IgD-negative memory B cell (primary cell): Measurements from ENCODE around the gene NFIA. TPM values are rescaled to one million over a fixed set of nuclear protein-coding genes. Genes with fewer than 3 reads are reported as not detected.
A peak's percentile ranks its signal among the peaks of the same experiment; 100 is the strongest.
"Not testable (repeated sequence)": the region's sequence is repeated elsewhere in the genome, so short reads cannot be mapped to it uniquely, and the experiment has no call there.

Experiments used
- H3K27ac Mint-ChIP-seq, 3 donors: one replicate each; pipeline ENCODE4 v1.8.0; 2020 to 2022; ENCODE audit warnings: mild to moderate bottlenecking in 3 of 3, mixed read lengths in 3 of 3, moderate library complexity in 1 of 3
- H3K27me3 Mint-ChIP-seq: one replicate; pipeline ENCODE4 v1.8.0; 2021; ENCODE audit warnings: mixed read lengths
- H3K36me3 Mint-ChIP-seq: one replicate; pipeline ENCODE4 v1.8.0; 2020; ENCODE audit warnings: mild to moderate bottlenecking, mixed read lengths
- H3K4me1 Mint-ChIP-seq, 3 donors: one replicate each; pipeline ENCODE4 v1.8.0; 2020 to 2022; ENCODE audit warnings: mixed read lengths in 3 of 3, mild to moderate bottlenecking in 1 of 3
- H3K4me3 Mint-ChIP-seq, 4 donors: one replicate each; pipeline ENCODE4 v1.8.0; 2020 to 2022; ENCODE audit warnings: mild to moderate bottlenecking in 4 of 4, mixed read lengths in 4 of 4, moderate library complexity in 3 of 4
- H3K9me3 Mint-ChIP-seq, 3 donors: one replicate each; pipeline ENCODE4 v1.8.0; 2020 to 2021; ENCODE audit warnings: mixed read lengths in 3 of 3, mild to moderate bottlenecking in 1 of 3
- polyA plus RNA-seq: library from polyadenylated mRNA; unstranded; fragments of 300-500 nt; fragmentation: Illumina TruSeq; gene quantifications from one replicate; pipeline ENCODE4 v1.2.3, GENCODE V29; 2021

The NFIA gene
- polyA plus RNA-seq, 1 donor from 2014 or later = 0.93 TPM

DNA sequence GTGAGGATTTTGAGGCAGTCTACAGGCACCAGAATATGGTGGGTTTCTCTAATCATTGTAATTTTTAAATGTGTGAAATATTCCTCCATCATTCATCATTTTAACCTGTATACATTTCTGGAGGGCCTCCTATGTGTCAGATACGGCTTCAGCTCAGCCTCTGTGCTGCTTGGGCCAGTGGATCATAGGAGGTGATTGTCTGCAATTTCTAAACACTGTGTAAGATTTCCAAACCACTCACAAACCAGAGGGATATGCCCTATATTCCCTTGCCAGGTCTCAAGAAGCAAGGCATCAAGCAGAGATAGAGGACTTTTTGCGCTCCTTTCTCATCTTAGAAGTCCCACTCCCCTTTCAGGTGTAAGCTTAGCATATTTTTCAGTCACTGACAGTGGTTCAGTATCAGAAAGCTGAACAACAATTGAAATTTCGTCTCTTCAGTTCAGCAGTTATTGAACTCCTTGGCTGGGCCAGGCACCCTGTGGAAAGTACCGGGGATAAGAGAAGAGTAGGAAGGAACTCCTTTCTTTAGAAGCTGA is 190.9 kb downstream of the NFIA start:
- Mint-ChIP-seq H3K27ac (no peak overlapping the region), H3K9me3 (no peaks in the 10 kb centered on the region), H3K36me3 (no peaks in the 10 kb centered on the region), H3K4me1 (peaks cover 0 to 4% (median 0%) of the 10 kb centered on the region in 3 donors), H3K4me3 (no peak overlapping the region), H3K27me3 (peaks cover 6% of the 10 kb centered on the region)

DNA sequence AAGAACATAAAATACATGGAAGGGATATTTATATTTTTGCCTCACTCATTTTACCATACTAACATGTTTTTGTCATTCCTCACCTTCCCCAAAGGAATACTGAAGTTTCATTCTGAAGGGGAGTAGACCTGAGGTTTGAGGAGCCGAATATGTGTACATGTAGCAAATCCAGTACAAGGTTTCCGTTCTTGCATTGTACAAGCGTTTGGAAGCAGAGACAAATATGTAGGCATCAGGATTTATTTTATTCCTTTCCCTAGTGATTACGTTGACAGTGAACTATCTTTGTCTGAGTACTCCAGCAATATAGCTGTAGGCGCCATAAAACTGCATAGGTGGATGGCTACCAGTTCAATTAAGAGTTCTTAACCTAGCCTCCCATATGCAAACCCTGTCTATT is 191.5 kb downstream of the NFIA start:
- no peaks in the 10 kb centered on the region for H3K9me3 Mint-ChIP-seq
- H3K27me3 Mint-ChIP-seq = peaks cover 6% of the 10 kb centered on the region
- no peak overlapping the region for H3K27ac Mint-ChIP-seq
- H3K4me3 Mint-ChIP-seq = no peak overlapping the region
- no peaks in the 10 kb centered on the region for H3K36me3 Mint-ChIP-seq
- H3K4me1 Mint-ChIP-seq = peaks cover 0 to 4% (median 0%) of the 10 kb centered on the region in 3 donors

- H3K4me1 Mint-ChIP-seq = peaks cover 0 to 3% (median 0%) of the 10 kb centered on the region in 3 donors
- H3K9me3 Mint-ChIP-seq = no peaks in the 10 kb centered on the region
- H3K4me3 Mint-ChIP-seq = no peak overlapping the region
- H3K27me3 Mint-ChIP-seq = peaks cover 6% of the 10 kb centered on the region
- no peaks in the 10 kb centered on the region for H3K36me3 Mint-ChIP-seq
- H3K27ac Mint-ChIP-seq = no peak overlapping the region
Observed at GRCh38 chr1:61274939-61275338, 192.6 kb downstream of the NFIA start.

DNA sequence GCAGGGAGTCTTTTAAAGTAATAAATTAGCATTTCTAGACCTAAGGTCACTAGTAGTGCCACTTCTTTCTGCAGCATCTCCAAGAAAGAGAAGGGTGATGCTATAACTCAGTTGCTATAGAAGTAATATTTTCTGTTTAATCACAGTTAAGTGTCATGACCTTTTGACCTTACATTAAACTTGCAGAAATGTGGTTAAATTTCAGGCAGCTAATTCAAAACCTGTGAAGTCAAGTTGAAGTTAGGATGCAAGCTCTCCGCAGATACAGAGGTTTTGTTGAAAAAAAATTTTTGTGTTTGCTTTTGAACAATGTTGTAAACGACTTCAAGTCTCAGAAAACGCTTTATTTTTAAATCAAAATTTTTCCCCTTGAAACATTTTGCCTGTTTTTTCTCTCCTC is 193.9 kb downstream of the NFIA start:
- H3K9me3 Mint-ChIP-seq = no peaks in the 10 kb centered on the region
- H3K4me1 Mint-ChIP-seq = no peaks in the 10 kb centered on the region
- no peak overlapping the region for H3K27ac Mint-ChIP-seq
- H3K4me3 Mint-ChIP-seq = no peak overlapping the region
- peaks cover 6% of the 10 kb centered on the region for H3K27me3 Mint-ChIP-seq
- H3K36me3 Mint-ChIP-seq = no peaks in the 10 kb centered on the region

GRCh38 chr1:61277121-61277690 is 194.8 kb downstream of the NFIA start:
- Mint-ChIP-seq H3K27me3 (peaks cover 6% of the 10 kb centered on the region), H3K4me3 (peak overlapping the region in 1 of 4 donors; percentile 10), H3K4me1 (no peaks in the 10 kb centered on the region), H3K27ac (no peak overlapping the region), H3K36me3 (no peaks in the 10 kb centered on the region), H3K9me3 (no peaks in the 10 kb centered on the region)

DNA sequence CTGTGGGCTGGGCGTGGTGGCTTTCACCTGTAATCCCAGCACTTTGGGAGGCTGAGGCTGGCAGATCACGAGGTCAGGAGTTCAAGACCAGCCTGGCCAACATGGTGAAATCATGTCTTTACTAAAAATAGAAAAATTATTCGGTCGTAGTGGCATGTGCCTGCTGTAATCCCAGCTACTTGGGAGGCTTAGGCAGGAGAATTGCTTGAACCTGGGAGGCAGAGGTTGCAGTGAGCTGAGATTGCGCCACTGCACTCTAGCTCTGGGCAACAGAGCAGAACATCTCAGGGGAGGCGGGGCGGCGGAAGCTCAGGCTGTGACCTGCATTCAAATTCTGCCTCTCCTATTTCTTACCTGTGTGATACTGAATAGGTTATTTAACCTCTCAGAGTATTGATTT is 196.1 kb downstream of the NFIA start:
- H3K9me3 Mint-ChIP-seq, H3K4me3 Mint-ChIP-seq, H3K27ac Mint-ChIP-seq, H3K4me1 Mint-ChIP-seq, H3K36me3 Mint-ChIP-seq: not testable (repeated sequence)
- peaks cover 11% of the 10 kb centered on the region for H3K27me3 Mint-ChIP-seq

GRCh38 chr1:61278966-61279365 is 196.6 kb downstream of the NFIA start:
- H3K27ac Mint-ChIP-seq = no peak overlapping the region
- peaks cover 11% of the 10 kb centered on the region for H3K27me3 Mint-ChIP-seq
- no peak overlapping the region for H3K4me3 Mint-ChIP-seq
- no peaks in the 10 kb centered on the region for H3K4me1 Mint-ChIP-seq
- no peaks in the 10 kb centered on the region for H3K9me3 Mint-ChIP-seq
- H3K36me3 Mint-ChIP-seq = no peaks in the 10 kb centered on the region

DNA sequence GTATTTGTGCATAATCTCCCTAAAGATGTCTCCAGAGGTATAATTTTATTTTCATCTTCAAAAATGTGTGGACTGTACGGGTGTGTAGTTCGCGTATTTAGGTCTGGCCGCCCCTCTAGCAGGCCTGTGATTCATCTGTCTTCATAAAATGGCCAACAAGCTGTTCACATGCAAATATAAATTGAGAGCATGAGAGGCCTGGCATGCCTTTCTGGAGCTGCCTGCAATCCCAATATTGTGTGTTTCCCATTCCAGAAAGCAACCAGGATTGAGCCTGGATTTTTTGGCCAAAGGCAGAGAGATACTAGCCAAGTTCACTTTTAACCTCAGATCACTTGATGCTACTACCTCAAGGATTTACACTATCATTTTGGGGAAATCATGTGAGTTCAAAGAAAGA is 197.2 kb downstream of the NFIA start:
- Mint-ChIP-seq H3K27me3 (peaks cover 6% of the 10 kb centered on the region), H3K4me3 (no peak overlapping the region), H3K4me1 (no peaks in the 10 kb centered on the region), H3K9me3 (no peaks in the 10 kb centered on the region), H3K27ac (no peak overlapping the region), H3K36me3 (no peaks in the 10 kb centered on the region)

GRCh38 chr1:61280452-61280851 is 198.1 kb downstream of the NFIA start:
- Mint-ChIP-seq H3K4me1 (no peaks in the 10 kb centered on the region), H3K36me3 (no peaks in the 10 kb centered on the region), H3K27ac (no peak overlapping the region), H3K27me3 (peaks cover 9% of the 10 kb centered on the region), H3K9me3 (no peaks in the 10 kb centered on the region), H3K4me3 (no peak overlapping the region)

DNA sequence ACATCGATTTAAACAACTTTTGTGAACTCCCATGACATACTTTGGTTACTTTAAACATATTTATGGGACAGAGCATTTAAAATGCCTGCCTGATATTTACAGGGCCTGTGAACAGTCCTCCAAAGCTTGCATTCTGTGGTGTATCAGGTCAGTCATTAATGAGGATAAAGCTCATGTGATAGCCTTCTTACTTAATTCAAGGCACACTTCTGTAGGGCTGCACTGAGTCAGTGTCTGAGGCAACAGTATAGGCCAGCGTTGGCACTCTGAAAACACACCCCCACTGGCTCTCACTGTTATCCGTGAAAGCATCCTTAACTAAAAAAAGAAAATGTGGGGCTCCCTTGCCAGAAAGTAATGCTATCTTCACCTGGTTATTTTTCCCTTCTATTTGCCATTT is 200.0 kb downstream of the NFIA start:
- Mint-ChIP-seq H3K27me3 (peaks cover 7% of the 10 kb centered on the region), H3K4me3 (no peak overlapping the region), H3K4me1 (no peaks in the 10 kb centered on the region), H3K27ac (no peak overlapping the region), H3K9me3 (no peaks in the 10 kb centered on the region), H3K36me3 (no peaks in the 10 kb centered on the region)

DNA sequence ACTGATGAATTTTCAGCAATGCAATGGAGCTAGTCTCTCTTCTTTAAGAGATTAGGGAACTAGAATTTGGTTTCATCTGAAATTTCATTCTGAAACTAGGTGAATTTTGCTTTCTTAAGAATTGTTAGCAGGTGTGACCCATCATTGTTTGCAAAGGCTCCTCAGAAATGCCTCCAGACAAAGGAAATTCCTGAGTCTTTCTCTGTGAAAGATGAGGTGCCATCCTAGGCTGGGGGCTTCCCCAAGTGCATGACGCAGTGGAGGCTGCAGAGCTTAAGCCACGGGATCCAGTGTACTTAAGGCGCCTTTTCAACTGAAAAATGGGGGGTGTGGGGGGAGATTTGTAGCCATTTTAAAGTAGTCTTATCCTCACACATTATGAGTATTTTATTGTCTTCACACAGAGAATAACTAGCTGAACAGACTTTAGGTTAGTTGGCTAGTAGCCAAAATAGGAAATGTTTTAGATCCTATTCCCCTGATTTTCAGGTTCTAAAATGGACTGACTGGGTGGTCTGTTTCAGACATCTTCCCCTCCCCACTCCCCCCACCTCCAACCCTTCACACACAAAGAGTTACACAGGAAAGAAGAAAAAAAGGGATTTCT is 202.0 kb downstream of the NFIA start:
- Mint-ChIP-seq H3K4me1 (no peaks in the 10 kb centered on the region), H3K9me3 (no peaks in the 10 kb centered on the region), H3K36me3 (no peaks in the 10 kb centered on the region)

DNA sequence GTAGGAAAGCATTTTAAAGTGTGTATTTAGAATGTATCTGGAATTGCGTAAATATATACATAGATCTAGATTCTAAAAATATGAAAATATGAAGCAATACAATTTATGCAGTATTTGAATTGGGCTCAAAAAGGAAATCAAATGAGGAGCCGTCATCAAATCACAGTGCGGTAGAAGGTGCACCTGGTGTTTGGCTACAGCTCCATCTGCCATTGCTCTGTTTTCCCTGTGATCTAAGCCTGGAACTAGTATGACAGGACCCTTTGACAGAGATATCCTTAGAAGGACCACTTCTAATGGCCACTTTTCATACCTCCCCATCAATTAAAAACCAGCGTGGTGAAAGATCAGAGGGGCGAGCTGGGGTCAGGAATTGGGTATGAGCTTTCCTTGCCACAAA is 202.6 kb downstream of the NFIA start:
- peaks cover 7% of the 10 kb centered on the region for H3K27me3 Mint-ChIP-seq
- no peaks in the 10 kb centered on the region for H3K9me3 Mint-ChIP-seq
- no peaks in the 10 kb centered on the region for H3K4me1 Mint-ChIP-seq
- H3K36me3 Mint-ChIP-seq = no peaks in the 10 kb centered on the region
- no peak overlapping the region for H3K27ac Mint-ChIP-seq
- peak overlapping the region in 1 of 4 donors; percentile 43 for H3K4me3 Mint-ChIP-seq

More for the DNA sequence above, 202.0 kb downstream of the NFIA start:
- Mint-ChIP-seq H3K4me3 (no peak overlapping the region), H3K27me3 (peaks cover 7% of the 10 kb centered on the region), H3K27ac (no peak overlapping the region)

DNA sequence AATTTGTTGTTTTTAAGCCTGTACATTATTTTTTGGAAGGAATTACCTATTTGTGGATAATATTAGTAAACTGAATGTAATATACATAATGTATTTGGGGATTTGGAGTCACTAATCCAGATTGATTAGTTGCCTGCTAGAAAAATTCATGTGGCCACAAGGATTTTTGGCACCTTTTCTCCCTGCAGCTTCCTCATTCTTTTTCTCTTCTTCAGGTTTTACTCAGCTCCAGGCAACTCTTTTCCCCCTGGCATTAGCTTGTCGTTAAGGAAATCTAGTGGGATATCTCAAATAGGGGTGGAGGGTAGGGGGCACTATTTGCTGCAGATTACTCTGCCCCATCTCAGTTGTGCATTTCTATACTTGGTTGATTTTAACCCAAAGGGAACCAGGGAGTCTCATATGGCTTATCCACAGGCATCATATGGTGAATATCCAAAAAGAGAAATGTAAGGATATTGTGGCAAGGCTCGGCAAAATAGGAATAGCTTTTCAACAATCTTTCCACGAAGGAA is 203.1 kb downstream of the NFIA start:
- no peaks in the 10 kb centered on the region for H3K9me3 Mint-ChIP-seq
- H3K36me3 Mint-ChIP-seq = no peaks in the 10 kb centered on the region
- peaks cover 7% of the 10 kb centered on the region for H3K27me3 Mint-ChIP-seq
- no peak overlapping the region for H3K4me3 Mint-ChIP-seq
- H3K4me1 Mint-ChIP-seq = no peaks in the 10 kb centered on the region
- H3K27ac Mint-ChIP-seq = no peak overlapping the region

GRCh38 chr1:61287014-61287413 is 204.7 kb downstream of the NFIA start:
- H3K4me3 Mint-ChIP-seq = no peak overlapping the region
- peaks cover 7% of the 10 kb centered on the region for H3K27me3 Mint-ChIP-seq
- no peak overlapping the region for H3K27ac Mint-ChIP-seq
- no peaks in the 10 kb centered on the region for H3K4me1 Mint-ChIP-seq
- no peaks in the 10 kb centered on the region for H3K9me3 Mint-ChIP-seq
- no peaks in the 10 kb centered on the region for H3K36me3 Mint-ChIP-seq

DNA sequence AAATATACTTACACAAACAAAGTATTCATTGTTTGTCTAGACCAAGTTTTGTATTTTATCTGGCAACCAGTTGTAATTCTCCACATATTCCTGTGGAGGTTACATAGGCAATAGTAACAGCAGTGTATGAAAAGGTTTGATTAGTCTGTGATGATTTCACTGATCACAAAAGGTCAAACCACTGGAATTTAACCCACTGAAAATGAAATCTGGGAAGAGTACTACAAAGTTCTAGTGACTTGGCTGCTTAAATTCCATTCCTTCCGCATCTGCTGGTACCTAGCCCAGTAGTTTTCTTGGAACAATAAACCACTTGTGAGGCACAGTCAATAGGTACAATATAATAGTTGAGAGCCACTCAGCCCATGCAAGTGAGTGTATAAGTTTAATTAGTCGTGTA is 205.4 kb downstream of the NFIA start:
- Mint-ChIP-seq H3K4me1 (no peaks in the 10 kb centered on the region), H3K27me3 (peaks cover 3% of the 10 kb centered on the region), H3K4me3 (no peak overlapping the region), H3K36me3 (no peaks in the 10 kb centered on the region), H3K27ac (no peak overlapping the region), H3K9me3 (no peaks in the 10 kb centered on the region)
